ENCODE data around the gene RNF38.

RNF38 gene

GRCh38 chr9:36358486-36358885, 41.6 kb downstream of the RNF38 start:
- TF ChIP-seq, protein P1, sequence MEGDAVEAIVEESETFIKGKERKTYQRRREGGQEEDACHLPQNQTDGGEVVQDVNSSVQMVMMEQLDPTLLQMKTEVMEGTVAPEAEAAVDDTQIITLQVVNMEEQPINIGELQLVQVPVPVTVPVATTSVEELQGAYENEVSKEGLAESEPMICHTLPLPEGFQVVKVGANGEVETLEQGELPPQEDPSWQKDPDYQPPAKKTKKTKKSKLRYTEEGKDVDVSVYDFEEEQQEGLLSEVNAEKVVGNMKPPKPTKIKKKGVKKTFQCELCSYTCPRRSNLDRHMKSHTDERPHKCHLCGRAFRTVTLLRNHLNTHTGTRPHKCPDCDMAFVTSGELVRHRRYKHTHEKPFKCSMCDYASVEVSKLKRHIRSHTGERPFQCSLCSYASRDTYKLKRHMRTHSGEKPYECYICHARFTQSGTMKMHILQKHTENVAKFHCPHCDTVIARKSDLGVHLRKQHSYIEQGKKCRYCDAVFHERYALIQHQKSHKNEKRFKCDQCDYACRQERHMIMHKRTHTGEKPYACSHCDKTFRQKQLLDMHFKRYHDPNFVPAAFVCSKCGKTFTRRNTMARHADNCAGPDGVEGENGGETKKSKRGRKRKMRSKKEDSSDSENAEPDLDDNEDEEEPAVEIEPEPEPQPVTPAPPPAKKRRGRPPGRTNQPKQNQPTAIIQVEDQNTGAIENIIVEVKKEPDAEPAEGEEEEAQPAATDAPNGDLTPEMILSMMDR (IDR thresholded peaks at IDR 0.05; ENCODE audit: insufficient read depth, low read depth, low read length, missing control alignments): no peak
- no peak for DNase-seq (ENCODE audit: low read depth)
- no peak overlapping the region for H3K4me3 ChIP-seq (ENCODE audit: low read depth, low read length)

DNA sequence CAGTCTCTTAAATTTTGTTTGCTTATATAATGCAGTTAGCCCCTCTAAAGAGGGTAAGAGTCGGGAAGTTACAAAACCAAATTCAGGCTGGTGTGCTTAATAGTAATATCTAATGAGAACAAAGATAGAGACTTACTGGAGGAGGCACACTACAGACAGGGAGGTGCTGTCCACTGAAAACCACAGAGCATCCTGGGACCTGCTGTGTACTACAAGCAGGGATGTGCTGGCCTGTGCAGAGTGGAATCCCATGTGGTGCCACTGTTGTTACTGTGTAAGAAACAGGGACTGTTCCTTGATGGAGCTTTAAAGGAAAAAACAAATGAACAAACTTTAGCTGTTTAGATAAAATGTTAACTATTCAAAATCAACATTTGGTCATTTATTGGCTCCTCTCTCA, 42.4 kb downstream of the RNF38 start:
- TF ChIP-seq, protein P1 (IDR thresholded peaks at IDR 0.05; ENCODE audit: insufficient read depth, low read depth, low read length, missing control alignments): no peak
- H3K4me3 ChIP-seq (ENCODE audit: low read depth, low read length): no peak overlapping the region
- DNase-seq (ENCODE audit: low read depth): no peak

GRCh38 chr9:36346569-36346968, 53.5 kb downstream of the RNF38 start:
- DNase-seq (ENCODE audit: low read depth): no peak
- no peak overlapping the region for H3K4me3 ChIP-seq (ENCODE audit: low read depth, low read length)
- TF ChIP-seq, protein P1 (IDR thresholded peaks at IDR 0.05; ENCODE audit: insufficient read depth, low read depth, low read length, missing control alignments): no peak

- H3K4me3 ChIP-seq (ENCODE audit: low read depth, low read length): no peak overlapping the region
- no peak for DNase-seq (ENCODE audit: low read depth)
- TF ChIP-seq, protein P1 (IDR thresholded peaks at IDR 0.05; ENCODE audit: insufficient read depth, low read depth, low read length, missing control alignments): no peak
Measured at GRCh38 chr9:36345103-36345846, 54.8 kb downstream of the RNF38 start.

DNA sequence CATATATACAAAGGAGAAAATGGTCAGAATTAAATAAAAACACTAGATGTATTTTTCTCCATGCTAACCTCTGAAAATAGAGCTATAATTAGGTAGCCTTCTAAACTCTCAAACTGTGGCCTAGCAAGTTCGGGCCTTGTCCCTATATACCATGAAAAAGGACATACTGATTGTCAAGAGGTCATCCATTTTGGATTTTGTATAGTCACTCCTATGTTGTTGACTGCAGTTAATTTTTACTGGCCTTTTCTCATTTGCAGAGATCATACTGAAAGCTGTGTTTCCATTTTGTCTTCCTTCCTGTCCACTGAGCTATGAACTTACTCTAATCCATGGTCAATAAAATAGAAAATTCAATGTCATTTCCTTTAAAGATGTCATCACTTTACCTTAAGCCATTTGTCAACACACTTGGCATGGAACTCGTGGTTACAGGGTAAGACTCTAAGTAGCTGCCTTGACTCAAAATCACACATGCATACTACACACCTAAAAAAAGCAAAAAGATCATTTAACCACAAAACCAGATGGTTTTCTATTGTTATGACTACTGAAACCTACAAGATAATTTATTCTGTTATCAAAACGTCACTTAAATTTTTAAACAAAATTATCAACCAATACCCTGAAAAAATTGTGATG, 58.0 kb downstream of the RNF38 start:
- TF ChIP-seq, protein P1 (IDR thresholded peaks at IDR 0.05; ENCODE audit: insufficient read depth, low read depth, low read length, missing control alignments): no peak
- H3K4me3 ChIP-seq (ENCODE audit: low read depth, low read length): no peak overlapping the region
- DNase-seq (ENCODE audit: low read depth): peak; percentile 55

DNA sequence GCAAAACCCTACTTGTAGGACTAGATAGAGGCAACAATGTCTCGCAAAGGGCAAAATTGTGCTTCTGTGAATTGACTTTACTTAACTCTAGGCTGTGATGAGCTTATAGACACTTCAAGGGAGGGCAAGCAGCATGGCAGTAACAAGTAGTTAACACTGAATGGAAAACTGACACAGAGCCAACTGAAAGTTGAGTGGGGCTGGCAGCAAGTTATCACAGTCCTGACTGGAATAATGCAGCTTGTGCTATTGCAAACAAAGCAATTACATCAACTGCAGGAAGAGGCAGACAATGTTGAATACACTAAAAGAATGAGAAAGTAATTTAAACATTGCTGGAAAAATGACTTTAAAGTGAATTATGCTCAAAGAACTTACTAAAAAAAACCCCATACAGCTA, 62.2 kb downstream of the RNF38 start:
- no peak overlapping the region for H3K4me3 ChIP-seq (ENCODE audit: low read depth, low read length)
- DNase-seq (ENCODE audit: low read depth): no peak
- TF ChIP-seq, protein P1 (IDR thresholded peaks at IDR 0.05; ENCODE audit: insufficient read depth, low read depth, low read length, missing control alignments): no peak

Data from GM12865 (cell line).